ENCODE data around the gene MYDGF.
"Not testable (repeated sequence)": the region's sequence is repeated elsewhere in the genome, so short reads cannot be mapped to it uniquely, and the experiment has no call there.

Gene MYDGF

DNA sequence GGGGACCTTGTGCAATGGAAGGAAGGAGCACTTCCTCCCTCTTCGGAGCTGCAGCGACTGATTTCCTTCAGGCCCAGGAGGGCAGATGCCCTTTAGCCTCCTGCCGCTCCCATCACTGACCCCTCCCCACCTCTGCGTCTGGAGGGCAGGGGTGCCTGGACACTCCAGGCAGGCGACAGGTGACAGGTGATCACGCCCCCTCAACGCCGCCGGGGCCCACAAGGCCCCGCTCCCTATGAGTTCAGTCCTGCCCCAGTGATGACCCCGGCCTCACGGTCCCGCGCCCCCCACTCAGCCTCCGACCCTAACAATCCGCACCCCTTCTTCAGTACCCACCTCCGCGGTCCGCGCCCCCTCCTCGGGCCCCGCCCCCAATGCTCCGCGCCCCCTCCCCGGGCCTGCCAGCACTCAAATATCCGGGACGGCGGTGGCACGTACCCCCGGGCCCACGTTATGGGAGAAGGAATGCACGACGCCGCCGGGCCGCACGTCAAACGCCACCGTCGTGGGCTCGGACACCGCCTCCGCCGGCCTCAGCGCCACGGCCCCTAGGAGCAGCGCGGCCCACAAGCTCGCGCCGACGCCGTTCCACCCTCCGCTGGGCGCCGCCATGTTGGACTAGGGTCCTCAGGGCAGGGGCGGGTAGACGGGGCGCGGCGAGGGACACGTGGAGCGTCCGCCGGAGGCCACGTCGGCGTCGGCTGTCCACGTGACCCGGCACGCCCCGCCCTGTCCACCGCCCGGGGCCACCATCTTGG is at the start of gene MYDGF:
MYDGF (minus strand) TSS at position 620 of the 758 bp plus-strand sequence; CDS start at position 612, 8 bp downstream.
- DNase-seq: peak; percentile 71 to 88

DNA sequence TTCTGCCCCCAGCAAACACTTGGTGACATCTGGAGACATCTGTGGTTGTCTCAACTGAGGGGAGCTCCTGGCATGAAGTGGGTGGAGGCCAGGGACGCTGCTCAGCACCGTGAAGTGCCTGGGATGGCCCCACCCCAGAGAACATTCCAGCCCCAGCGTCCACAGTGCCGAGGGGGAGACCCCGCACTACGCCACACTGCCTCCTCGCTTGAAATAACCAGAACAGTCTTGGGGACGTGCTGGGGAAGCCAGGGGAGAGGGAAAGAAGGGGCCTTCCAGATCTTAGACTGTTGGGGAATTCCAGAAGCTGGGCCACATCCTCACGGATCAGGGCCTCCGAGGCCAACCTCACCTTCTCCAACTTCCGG is 49.3 kb upstream of the MYDGF start:
- DNase-seq: no peak

DNA sequence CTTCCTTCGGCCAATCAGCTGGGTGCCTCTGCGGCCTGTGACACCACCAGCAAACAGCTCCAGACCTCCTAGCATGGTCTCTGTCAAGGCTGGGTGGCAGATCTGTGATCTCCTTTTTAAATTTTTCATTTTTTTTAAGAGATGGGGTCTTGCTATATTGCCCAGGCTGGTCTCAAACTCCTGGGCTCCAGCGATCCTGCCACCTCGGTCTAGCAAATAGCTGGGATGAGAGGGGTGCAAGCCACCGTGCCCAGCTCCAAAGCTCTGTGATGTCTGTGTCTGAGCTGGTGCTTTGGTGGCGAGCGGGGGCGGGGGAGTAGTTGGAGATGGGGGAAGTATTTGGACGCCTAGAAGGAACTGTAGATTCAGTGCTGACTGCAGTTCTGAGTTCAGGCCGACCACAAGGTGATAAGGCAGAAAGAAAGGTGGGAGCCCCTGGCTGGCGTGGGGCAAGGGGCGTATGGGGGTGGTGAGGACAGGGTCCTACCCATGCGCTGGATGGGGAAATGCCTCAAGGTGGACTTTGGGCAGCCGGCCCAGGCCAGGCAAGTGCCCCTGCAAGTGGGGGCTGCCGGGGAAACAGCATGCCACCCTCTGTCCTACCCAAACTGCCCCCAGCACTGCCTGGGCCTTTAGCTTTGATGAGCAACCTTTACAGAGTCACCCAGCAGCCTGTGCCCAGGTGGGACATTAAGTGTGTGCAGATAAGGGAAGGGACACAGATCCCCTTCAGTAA is 48.0 kb upstream of the MYDGF start:
- DNase-seq: no peak

DNA sequence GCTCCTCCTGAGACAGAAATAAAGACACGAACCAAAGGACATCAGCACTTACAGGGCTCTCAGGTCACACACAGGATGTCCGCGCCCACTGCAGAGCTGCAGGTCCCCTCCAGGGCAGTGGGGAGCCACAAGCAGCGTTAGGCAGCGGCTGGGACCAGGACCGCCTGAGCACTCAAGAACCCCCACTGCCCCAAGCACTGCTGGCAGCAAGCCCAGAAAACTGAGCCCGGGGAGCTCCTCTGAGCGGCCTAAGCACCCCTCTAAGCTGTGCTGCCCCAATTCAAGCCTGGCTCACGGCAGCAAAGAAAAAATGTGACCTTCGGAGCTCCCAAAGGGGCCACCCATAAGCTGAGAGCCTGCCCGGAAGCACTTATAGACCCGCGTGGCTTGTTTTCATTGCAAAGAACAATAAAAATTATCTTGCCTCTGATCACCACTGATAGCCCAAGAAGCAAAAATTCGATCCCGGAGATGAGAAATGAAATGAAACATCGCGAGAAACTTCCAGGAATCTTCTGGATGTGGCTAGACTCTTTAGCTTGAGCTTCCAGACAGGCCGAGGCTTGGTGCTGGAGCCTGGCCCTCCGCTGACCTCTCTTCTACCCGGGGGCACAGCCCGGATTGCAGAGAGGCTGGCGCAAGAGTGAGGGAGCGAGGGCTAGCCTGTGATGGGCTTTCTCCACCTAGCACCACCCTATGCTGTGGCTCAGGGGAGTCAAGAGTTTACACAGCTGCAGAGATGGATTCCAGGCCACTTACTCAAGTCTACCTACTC is 47.2 kb upstream of the MYDGF start:
- DNase-seq: no peak

DNA sequence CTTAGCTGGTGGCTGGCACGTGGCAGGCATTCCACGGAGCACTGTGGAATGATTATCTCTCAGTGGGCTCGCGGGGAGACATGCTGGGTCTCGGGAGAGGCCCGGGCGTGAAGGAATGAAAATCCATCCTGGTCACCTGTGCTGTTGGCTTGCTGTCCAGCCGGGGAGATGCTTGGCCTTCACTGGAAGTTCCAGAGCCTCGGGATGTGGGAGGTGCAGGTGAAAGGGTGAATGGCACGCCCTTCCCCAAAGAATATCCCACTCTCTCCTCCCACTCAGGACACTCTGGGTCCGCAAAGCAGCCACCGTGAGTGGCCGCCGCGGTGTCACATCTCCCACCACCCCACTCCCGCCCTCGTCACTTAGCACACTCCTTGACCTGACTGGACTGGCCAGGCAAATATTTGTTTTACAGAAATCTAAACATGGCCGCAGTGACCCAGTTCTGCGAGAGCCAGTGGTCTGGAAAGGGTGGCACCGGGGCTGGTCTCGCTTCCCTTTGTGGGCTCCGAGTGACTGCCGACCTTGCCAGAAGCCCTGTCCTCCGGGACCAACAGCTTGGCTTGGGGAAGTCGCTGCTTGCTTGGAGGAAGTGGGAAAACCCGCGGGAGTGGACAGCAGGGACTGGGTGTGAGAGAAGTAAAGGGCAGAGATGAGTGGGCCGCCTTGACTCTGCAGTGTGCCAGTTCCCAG is 45.5 kb upstream of the MYDGF start:
- no peak for DNase-seq

DNA sequence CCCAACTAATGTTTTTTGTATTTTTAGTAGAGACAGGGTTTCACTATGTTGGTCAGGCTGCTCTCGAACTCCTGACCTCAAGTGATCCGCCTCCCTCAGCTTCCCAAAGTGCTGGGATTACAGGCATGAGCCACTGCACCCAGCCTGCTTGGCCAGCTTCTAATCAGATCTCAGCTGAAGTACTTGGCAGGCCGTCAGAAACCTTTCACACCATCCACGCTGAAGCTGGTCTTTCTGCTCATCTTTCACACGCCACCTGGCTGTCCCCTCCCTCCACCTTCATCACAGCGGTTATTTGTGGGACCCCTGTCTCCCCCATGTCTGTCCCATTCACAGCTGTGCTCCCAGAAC is 45.0 kb upstream of the MYDGF start:
- not testable (repeated sequence) for DNase-seq

DNA sequence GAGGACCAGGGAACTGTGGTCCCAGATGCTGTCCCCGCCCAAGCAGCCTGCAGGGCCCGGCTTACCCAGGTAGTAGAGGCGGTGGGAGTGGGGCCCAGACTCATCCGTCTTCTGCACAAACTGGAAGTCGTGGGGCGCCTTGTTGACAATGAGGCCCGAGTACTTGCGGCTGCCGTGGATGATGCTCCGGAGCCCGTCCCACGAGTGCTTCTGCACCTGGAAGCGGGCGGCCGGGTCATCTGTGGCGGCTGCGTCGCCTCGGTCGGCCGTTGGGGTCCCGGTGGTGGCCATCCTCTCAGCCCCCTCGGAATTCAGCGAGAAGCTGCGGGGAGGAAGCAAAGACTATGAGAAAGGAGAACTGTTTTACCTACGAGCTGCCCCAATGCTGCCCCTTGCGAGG is 43.9 kb upstream of the MYDGF start:
- no peak for DNase-seq

DNA sequence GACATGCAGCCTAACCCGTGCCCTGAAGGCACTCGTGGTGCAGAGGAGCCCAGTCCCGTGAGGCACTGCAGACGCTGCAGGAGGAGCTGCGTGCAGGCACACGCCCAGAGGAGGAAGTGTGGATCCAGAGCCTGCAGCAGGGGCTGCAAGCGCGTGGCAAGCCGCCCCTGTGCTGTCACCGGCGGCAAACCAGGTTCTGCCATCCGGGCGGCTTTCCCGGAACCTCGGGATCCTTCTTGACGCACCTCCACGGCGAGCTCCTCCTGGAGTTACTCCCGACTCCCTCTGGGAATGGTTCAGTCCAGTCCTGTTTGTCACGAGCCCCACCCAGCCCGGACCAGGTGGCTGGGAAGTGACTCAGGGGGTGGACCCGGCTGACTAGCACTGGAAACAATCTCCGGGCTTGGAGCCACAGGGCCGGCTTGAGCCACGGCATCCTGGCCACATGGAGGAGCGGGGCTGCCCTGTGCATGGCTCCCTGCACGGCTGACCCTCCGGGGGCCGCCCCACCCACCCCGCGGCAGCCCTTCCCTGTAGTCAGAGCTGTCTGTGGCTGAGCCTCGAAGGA is 43.3 kb upstream of the MYDGF start:
- no peak for DNase-seq

DNA sequence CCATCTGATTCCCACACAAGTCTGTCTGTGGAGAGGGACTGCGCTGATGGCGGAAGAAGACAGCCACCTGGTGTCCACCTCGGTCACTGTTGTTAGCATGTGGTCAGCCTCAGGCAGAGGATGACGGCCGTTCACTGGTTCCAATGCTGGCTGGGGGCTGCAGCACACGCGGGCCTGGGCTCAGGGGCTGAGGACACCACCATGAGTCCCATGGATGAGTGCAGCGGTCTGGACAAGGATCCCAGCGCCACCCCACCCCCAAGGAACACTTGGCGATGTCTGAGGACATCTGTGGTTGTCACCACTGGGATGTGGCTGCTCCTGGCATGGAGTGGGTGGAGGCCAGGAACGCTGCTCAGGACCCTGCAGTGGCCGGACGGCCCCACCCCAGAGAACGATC is 42.6 kb upstream of the MYDGF start:
- no peak for DNase-seq

DNA sequence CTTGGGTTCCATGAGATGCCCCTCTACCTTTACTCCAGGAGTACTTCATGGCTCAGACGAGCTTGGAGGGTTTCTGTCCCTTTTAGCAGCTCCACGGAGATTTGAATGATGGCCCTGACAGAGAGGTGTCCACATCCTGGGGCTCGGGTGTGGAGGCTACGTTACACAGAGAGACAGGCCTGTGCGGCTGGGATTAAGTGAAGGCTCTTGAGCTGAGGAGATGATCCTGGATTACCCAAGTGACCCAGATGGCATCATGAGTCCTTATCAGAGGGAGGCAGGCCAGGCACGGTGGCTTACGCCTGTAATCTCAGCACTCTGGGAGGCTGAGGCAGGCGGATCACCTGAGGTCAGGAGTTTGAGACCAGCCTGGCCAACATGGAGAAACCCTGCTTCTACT is 41.1 kb upstream of the MYDGF start:
- DNase-seq: no peak

DNA sequence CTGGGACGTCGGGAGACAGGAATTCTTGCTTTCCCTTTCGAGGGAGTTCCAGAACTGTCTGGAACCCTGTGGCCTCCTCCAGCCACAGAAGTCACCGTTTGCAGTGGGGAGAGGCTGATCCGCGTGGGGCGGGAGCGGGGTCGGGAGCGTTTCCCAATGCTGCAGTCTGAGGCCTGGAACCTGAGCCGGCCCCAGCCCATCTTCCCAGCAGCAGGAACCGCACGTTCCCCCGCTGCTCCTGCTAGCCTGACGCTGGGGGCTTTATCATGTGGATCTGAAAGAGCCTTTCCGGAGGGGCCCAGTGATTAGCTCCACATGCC is 40.1 kb upstream of the MYDGF start:
- no peak for DNase-seq

DNA sequence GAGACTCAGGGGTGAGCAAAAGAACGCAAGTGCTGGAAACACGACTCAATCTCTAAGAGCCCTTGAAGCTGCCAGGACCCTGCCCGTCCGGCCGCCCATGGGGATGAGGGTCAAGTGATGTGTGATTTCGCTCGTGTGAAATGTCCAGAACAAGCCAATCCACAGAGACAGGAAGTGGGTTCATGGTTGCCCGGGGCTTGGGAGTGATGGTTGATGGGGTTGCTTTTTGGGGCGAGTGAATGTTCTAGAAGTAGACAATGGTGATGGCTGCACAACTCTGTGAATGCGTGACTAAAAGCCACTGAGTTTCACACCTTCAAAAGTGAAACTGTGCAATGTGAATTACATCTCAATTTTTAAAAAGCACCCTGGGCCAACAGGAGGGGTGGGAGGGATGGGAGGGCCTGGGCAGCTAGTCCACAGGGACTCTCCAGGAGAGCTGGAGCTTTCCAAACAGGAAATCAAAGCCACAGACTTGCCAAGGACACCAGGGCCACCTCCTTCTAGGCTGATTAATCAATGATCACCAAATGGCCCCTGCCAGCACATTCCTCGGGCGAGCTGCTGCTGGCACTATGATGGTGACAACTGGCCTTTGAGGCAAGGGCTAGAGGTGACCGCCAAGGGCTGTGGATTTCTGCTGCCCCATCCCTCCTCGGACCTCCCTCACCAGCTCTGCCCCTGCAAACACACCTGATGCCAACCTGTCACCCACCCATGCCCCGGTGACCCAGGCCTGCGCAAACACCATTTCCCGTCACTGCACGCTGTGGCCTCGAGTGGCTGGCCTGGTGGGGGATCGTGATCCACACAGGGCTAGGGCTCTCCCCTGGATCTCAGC is 39.5 kb upstream of the MYDGF start:
- DNase-seq: no peak

DNA sequence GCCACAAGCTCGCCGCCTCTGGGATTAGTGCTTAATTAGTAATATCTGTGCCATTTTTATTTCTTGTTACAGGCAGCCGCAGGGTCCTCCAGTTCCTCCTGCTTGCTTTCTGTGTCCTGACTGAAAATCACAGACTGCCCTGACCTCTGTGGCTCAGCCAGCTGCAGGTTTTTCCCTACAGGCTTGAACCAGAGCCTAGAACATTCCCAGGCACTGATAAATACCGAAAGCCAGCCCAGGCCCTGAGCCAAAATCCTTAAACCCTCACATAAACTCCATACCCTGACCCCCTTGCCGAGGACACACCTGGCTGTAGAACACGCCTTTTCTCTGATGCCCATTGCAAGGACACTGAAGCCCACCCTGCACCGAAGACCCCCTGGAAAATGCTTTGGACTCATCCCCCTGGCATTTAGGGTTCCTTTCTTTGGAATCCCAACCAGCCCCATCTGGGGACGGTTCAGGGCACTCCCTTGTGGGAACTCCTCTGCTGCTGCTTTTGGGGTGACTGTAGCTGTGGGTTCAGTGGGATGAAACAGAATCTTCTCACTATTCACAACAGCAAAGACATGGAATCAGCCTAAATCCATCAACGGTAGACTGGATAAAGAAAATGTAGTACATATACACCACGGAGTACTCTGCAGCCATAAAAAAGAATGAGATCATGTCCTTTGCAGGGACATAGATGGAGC is 38.0 kb upstream of the MYDGF start:
- DNase-seq: no peak

DNA sequence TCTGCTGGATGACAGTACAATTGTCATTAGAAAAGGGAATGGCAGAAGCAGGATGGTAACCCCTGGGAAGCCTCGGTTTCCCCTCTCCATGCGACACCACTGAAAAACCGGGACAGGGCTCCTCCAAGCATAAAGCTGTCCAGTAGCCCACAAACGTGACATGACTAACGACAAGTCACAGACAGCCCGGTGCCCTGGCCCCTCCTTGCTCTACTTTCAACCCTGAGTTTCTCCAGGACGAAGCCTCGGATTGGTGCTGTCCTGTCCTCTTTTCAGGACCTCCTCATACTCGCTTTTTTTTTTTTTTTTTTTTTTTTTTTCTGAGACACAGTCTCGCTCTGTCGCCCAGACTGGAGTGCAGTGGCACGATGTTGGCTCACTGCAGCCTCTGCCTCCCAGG is 37.2 kb upstream of the MYDGF start:
- DNase-seq: no peak

DNA sequence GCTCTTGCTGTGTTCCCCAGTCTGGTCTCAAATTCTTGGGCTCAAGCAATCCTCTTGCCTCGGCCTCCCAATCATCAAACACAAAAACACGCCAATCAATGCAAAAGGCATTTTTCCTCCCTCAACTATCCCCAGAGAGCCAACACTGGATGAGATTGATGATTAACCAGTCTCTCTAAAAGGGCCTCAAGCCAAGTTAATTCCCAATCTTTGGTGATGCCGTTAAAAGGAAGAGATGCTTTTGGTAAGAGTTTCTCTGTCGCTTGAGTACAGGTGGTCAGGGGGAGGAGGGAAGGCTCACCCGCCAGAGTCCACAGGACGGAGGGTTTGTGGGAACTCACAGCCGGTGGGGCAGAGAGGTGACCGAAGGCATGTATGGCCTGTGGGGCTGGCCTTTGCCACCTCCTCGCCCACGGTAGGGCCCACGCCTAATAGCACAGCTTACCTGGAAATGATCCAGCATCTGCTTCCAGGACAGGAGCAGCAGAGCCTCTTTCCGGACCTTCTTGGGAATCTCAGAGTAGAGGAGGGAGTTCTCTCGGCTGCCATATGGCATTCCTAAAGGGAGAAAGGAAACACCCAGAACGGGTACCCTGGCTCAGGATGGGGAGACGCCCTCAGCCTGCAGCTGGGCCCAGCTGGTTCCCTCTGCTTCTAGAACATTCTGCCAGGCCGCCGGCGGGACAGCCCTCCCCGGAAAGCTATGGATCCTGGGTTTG is 35.4 kb upstream of the MYDGF start:
- DNase-seq: no peak

DNA sequence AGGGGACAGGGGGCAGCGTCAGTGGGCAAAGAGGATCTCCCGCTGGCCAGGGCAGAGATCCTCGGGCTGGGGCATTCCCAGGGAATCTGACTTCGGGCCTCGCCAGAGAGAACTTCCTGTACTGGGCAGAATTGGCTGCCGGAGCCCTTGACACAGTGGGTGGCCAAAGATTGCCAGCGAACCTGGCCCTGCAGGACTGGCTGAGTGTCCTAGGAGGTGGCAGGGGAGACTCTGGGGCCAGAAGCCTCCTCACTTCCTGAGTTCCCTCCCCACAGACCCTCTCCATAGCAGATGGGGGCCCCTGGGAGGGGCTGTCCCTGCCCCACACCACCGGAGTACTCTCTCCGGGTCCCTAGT is 34.2 kb upstream of the MYDGF start:
- no peak for DNase-seq

DNA sequence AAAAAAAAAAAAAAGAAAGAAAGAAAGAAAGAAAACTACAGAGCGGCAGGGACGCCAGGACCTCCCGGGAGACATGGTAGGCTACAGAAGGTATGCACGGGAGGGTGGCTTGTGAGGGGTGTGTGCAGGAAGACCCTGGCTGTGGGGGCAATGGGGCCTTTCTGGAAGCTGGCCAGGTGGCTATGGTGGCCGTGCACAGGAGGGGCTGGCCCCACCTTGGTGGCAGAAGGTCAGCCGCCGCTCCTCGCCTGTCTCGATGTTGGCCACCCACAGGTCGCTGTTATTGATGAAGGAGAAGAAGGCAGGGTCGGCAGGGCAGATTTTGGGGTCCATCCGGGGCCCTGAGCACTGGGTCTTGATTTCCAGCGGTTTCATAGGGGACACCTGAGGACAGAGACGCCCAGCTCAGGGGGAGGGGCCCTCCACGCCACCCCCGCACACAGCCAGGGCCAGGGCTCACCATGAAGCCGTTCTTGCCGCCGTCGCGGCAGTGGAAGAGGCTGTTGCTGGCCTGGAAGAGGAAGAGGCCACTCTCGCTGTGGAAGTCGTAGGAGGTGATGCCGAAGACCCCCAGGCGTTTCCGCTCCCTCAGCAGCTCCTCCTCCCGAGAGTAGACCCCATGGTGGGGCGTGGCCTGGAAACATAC is 33.7 kb upstream of the MYDGF start:
- no peak for DNase-seq

DNA sequence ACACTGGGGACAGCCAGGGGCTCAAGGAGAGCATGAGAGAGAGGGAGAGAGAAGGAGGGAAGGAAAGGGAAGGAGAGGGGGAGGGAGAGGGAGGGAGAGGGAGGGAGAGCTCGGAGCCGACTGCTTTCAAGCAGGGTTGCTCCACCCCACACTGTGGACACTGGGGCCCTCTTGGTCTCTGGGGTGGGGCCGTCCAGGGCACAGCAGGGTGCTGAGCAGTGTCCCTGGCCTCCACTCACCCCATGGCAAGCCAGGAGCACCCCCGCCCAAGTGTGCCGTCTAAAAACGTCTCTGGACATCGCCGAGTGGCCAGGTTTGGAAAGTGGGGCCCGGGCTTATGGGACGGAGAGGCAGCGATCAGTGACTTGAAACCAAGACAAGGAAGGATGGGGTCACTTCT is 32.6 kb upstream of the MYDGF start:
- no peak for DNase-seq

DNA sequence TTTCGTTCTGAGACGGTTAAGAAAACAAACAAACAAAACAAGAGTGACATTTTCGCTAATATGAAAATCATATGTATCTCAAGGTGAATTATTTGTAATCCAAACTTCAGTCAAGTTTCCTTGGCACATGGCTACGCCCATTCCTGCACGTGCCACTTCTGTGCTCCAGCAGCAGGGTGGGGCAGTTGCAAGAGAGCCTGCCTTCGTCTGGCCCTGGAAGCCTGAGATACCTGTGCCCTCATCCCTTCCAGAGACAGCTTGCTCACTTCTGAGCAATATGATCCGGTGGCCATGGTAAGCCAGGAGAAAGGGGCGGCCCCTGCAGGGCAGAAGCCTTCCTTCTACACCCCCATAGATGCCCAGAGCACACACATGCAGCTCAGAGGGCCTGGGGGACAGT is 31.4 kb upstream of the MYDGF start:
- no peak for DNase-seq

DNA sequence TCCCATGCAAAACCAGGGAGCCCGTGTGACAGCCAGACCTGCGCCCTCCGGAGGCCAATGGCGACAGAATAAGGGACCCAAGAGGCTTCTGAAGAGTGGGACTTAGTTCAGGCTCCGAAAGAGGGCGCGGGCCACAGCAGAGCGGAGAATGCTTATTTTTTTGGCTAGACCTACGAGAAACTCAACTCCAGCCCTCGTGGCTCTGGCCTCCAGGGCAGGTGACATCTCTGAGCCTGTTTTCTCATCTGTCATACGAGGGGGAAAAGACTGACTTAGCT is 30.5 kb upstream of the MYDGF start:
- DNase-seq: no peak
